ENCODE data around the gene OR2G6. TPM values are rescaled to one million over a fixed set of nuclear protein-coding genes. Genes with fewer than 3 reads are reported as not detected.
"Not testable (repeated sequence)": the region's sequence is repeated elsewhere in the genome, so short reads cannot be mapped to it uniquely, and the experiment has no call there.

Gene OR2G6
- total RNA-seq, 1 experiment from 2014 or later: not detected

DNA sequence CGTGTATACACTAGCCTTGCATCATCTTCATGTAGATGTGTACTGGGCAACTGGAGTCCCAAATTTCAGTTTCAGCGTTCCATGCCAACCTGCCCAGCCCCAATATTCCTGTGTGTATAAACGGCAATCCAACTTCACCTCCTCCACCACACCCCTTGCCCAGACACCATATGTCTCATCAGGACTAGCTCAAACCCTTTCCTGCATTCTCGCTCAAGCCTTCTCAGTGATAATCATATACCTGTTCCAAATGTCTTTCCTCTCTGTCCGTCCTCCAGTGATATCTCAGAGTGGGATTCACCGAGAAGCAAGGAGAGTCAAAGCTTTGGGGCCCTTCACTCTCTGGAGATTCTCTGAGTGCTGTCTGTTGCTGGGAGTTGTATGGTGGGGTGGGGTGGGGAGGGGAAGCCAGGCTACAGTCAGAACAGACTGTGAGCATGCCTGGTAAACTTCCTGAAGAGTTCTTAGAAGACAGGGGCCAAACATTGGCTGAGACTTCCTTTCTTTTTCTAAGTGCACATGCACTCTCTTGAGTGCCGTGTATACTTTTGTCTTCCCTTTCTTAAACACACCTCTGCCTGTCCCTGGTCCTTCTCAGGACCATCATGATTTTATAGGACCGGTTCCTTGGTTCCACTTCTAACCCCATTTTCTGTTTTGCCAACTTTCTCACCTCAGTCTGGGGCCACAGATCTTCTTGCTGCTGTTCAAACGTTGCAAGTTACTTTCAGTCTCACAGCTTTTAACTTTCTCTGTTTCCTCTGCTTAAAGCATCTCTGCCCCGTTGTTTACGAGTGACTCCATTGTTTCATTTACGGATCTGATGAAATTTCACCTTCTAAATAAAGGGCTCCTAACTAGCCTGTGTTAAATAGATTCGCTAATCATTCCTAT lies 25.9 kb upstream of the OR2G6 start:
- DNase-seq; H3K36me3 ChIP-seq (ENCODE audit: low read depth); H3K9me2 ChIP-seq (ENCODE audit: insufficient read depth); intact Hi-C loops (cut with micrococcal nuclease; ENCODE audit: unreplicated experiment); H3F3A ChIP-seq (ENCODE audit: insufficient read depth, low read depth); H3K4me1 ChIP-seq (replicated peaks; ENCODE audit: insufficient read depth); H3K27me3 ChIP-seq (ENCODE audit: insufficient read depth, low read depth); H3K4me3 ChIP-seq; H3K4me2 ChIP-seq; BruUV-seq (replicated peaks); H3K79me2 ChIP-seq (ENCODE audit: low read depth); POLR2A ChIA-PET (ENCODE audit: unreplicated experiment); CTCF ChIA-PET; H3K27ac ChIP-seq; H2AFZ ChIP-seq; H3K9me3 ChIP-seq (ENCODE audit: insufficient read depth, low read depth); H4K20me1 ChIP-seq (ENCODE audit: insufficient read depth): not testable (repeated sequence)

DNA sequence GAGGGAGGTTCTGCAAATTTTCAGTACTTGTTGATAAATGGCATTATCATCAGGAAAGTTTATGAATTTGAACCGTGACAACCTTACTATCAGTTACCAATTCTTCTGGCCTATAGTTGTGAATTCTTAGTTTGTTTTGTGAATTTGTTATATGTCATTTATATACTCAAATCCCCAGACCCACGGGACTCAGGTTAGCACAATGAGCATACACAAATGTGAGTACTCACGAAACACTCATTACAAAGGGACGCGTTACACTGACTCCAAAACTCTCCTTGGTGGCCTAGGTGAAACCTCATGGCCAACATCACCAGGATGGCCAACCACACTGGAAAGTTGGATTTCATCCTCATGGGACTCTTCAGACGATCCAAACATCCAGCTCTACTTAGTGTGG lies 19.6 kb upstream of the OR2G6 start, which contains the start of gene OR2T5:
Gene OR2T5, plus strand, starts transcription at position 301 of the 400 bp plus-strand sequence. Its CDS starts 0 bp downstream, at position 301.
- intact Hi-C loops (cut with micrococcal nuclease; ENCODE audit: unreplicated experiment); H3K79me2 ChIP-seq (ENCODE audit: low read depth); DNase-seq; CTCF ChIA-PET; H3K9me2 ChIP-seq (ENCODE audit: insufficient read depth); BruUV-seq (replicated peaks); H3K27me3 ChIP-seq (ENCODE audit: insufficient read depth, low read depth); POLR2A ChIA-PET (ENCODE audit: unreplicated experiment); H3K4me1 ChIP-seq (replicated peaks; ENCODE audit: insufficient read depth); H3K36me3 ChIP-seq (ENCODE audit: low read depth); H3K4me3 ChIP-seq; H3K27ac ChIP-seq; H3K9me3 ChIP-seq (ENCODE audit: insufficient read depth, low read depth); H3K4me2 ChIP-seq; H4K20me1 ChIP-seq (ENCODE audit: insufficient read depth); H3F3A ChIP-seq (ENCODE audit: insufficient read depth, low read depth); H2AFZ ChIP-seq: not testable (repeated sequence)

DNA sequence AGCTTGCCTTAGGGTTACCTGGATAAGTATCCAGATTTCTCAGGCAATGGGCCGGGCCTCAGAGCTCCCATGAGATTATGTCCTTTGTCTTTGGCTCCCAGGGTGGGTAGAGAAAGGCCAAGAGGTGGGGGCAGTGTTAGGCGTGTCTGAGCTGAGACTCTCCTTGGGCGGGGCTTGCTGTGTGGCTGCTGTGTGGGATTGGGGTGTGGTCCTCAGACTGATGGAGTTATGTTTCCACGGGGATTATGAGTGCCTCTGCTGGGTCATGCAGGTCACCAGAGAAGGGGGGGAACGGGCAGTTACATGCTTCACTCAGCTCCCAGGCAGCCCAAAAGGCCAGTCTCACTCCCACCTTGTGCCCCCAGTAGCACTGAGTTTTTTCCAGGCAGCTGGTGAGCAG lies 11.2 kb upstream of the OR2G6 start:
- H3K9me3 ChIP-seq (ENCODE audit: insufficient read depth, low read depth); intact Hi-C loops (cut with micrococcal nuclease; ENCODE audit: unreplicated experiment); BruUV-seq (replicated peaks); DNase-seq; H3K27ac ChIP-seq; H3K36me3 ChIP-seq (ENCODE audit: low read depth); H3K9me2 ChIP-seq (ENCODE audit: insufficient read depth); H3K4me1 ChIP-seq (replicated peaks; ENCODE audit: insufficient read depth); H2AFZ ChIP-seq; H4K20me1 ChIP-seq (ENCODE audit: insufficient read depth); POLR2A ChIA-PET (ENCODE audit: unreplicated experiment); H3K27me3 ChIP-seq (ENCODE audit: insufficient read depth, low read depth); H3K4me2 ChIP-seq; H3F3A ChIP-seq (ENCODE audit: insufficient read depth, low read depth); H3K4me3 ChIP-seq; H3K79me2 ChIP-seq (ENCODE audit: low read depth); CTCF ChIA-PET: not testable (repeated sequence)

DNA sequence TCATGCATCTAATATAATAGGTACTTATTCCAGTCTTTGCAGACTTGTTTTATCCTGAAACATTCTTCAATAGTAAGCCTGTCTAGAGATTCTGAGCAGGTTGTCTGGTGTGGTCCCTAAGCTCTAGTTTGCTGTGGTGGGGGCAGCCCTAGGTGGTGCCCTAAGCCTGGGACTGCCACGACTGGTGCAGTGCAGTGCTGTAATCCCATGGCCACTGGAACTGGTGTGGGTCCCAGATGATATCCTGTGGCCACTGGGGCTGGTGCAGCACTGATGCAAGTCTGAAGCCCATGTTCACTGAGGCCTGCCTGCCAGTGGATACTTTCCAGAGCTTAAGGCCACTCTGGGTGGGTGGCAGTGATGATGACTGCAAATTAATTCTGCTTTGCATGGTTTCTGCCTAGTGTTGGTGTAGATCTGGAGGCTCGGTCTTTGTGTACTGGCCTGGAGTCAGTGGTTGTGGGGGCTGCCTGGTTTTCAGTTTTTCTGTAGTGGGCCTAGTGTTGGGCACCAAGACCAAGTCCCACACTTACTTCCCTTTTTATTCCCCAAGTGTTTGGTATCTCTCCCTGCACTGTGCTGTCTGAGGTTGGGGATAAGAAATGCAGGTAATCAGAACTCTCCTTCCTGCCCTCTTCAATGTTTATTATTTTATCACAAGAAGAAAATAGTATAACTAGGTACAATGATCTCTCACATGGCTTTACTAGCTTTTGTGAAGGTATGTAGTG lies 7.4 kb upstream of the OR2G6 start:
- H3F3A ChIP-seq (ENCODE audit: insufficient read depth, low read depth); BruUV-seq (replicated peaks); intact Hi-C loops (cut with micrococcal nuclease; ENCODE audit: unreplicated experiment); H3K36me3 ChIP-seq (ENCODE audit: low read depth); H3K4me3 ChIP-seq; H3K27ac ChIP-seq; H3K4me1 ChIP-seq (replicated peaks; ENCODE audit: insufficient read depth); H3K27me3 ChIP-seq (ENCODE audit: insufficient read depth, low read depth); DNase-seq; H3K4me2 ChIP-seq; H3K9me2 ChIP-seq (ENCODE audit: insufficient read depth); H3K79me2 ChIP-seq (ENCODE audit: low read depth); H3K9me3 ChIP-seq (ENCODE audit: insufficient read depth, low read depth); H4K20me1 ChIP-seq (ENCODE audit: insufficient read depth); POLR2A ChIA-PET (ENCODE audit: unreplicated experiment); H2AFZ ChIP-seq; CTCF ChIA-PET: not testable (repeated sequence)

DNA sequence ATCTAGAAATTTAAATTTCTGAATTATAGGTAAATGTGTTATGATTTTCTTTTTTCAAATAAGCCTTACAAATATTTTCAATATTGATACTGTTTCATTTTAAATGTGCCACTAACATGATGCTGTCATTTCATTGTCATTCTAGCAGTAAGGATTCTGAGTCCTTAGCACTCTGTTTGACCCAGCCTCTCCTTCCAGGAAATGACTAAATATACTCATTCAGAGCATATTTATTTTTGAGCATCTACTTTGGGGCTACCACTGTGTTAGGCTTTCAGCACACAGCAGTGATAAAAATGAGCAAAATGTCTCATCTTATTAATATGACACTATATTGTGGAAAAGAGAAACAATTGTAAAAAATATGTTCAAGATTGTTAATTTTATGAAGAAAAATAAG lies 2.3 kb downstream of the OR2G6 start:
- H4K20me1 ChIP-seq (ENCODE audit: insufficient read depth); H3K36me3 ChIP-seq (ENCODE audit: low read depth); H3K9me2 ChIP-seq (ENCODE audit: insufficient read depth); H3K4me1 ChIP-seq (replicated peaks; ENCODE audit: insufficient read depth); H2AFZ ChIP-seq; intact Hi-C loops (cut with micrococcal nuclease; ENCODE audit: unreplicated experiment); H3K27me3 ChIP-seq (ENCODE audit: insufficient read depth, low read depth); CTCF ChIA-PET; POLR2A ChIA-PET (ENCODE audit: unreplicated experiment); H3F3A ChIP-seq (ENCODE audit: insufficient read depth, low read depth); H3K79me2 ChIP-seq (ENCODE audit: low read depth); BruUV-seq (replicated peaks); H3K27ac ChIP-seq; DNase-seq; H3K4me3 ChIP-seq; H3K9me3 ChIP-seq (ENCODE audit: insufficient read depth, low read depth); H3K4me2 ChIP-seq: not testable (repeated sequence)

Data from PC-9 (cell line).